WTC11 (cell line): ENCODE results near the gene DUOX1. TPM values are rescaled to one million over a fixed set of nuclear protein-coding genes. Genes with fewer than 3 reads are reported as not detected.

Experiments
- ATAC-seq: fragments of 200-7000 bp; cut with Tn5 transposase; 2 replicates; pipeline ENCODE4 v1.10.0; 2021; ENCODE audit warnings: mild to moderate bottlenecking, moderate library complexity
- CTCF ChIA-PET: fragments of 300-600 bp; sonication (Branson Sonifier 250); formaldehyde crosslinking; loops from one replicate; lab custom pipeline; 2021; ENCODE audit warnings: antibody characterized with exemption; lab: Charles Lee
- POLR2A ChIA-PET: fragments of 350-600 bp; sonication (Branson Sonifier 250); formaldehyde crosslinking; loops from one replicate; lab custom pipeline; 2021; ENCODE audit warnings: antibody characterized with exemption; lab: Charles Lee
- DNase-seq: peaks from one replicate; pipeline ENCODE4 v3.0.0; 2021; ENCODE audit warnings: low spot score
- H3K27ac Mint-ChIP-seq: 2 replicates; pipeline ENCODE4 v1.8.0; 2021; ENCODE audit warnings: mixed read lengths
- H3K27me3 Mint-ChIP-seq: 2 replicates; pipeline ENCODE4 v1.8.0; 2021; ENCODE audit warnings: low read depth, mild to moderate bottlenecking, moderate library complexity, mixed read lengths
- H3K36me3 Mint-ChIP-seq: 2 replicates; pipeline ENCODE4 v1.8.0; 2021; ENCODE audit warnings: mixed read lengths
- H3K4me1 Mint-ChIP-seq: 2 replicates; pipeline ENCODE4 v1.8.0; 2022; ENCODE audit warnings: mixed read lengths
- H3K4me3 Mint-ChIP-seq: 2 replicates; pipeline ENCODE4 v1.8.0; 2021; ENCODE audit warnings: mild to moderate bottlenecking, moderate library complexity, mixed read lengths
- H3K9me3 Mint-ChIP-seq: 2 replicates; pipeline ENCODE4 v1.8.0; 2021; ENCODE audit warnings: mixed read lengths
- AR ChIP-seq: fragments of 250-450 bp; sonication (Bioruptor Pico); IDR thresholded peaks from 2 replicates; pipeline ENCODE4 v1.9.0; 2021; ENCODE audit warnings: mild to moderate bottlenecking
- ATF2 ChIP-seq: sonication (generic); formaldehyde crosslinking; IDR thresholded peaks from 2 replicates; pipeline ENCODE4 v1.8.1; 2022; ENCODE audit warnings: low read depth, missing genetic modification reagents, borderline replicate concordance
- CBFB ChIP-seq: sonication (generic); formaldehyde crosslinking; IDR thresholded peaks from 2 replicates; pipeline ENCODE4 v1.8.1; 2022; ENCODE audit warnings: mild to moderate bottlenecking, low read depth, missing genetic modification reagents
- CREM ChIP-seq: sonication (generic); formaldehyde crosslinking; IDR thresholded peaks from 2 replicates; pipeline ENCODE4 v1.8.1; 2022; ENCODE audit warnings: mild to moderate bottlenecking, missing genetic modification reagents, moderate library complexity
- EMX1 ChIP-seq: fragments of 250-450 bp; sonication (Bioruptor Pico); IDR thresholded peaks from 2 replicates; pipeline ENCODE4 v1.8.0; 2021; ENCODE audit warnings: mild to moderate bottlenecking
- ESRRA ChIP-seq: sonication (generic); formaldehyde crosslinking; IDR thresholded peaks from 2 replicates; pipeline ENCODE4 v1.8.1; 2022; ENCODE audit warnings: mild to moderate bottlenecking, missing genetic modification reagents, borderline replicate concordance
- ETV6 ChIP-seq: sonication (generic); formaldehyde crosslinking; IDR thresholded peaks from 2 replicates; pipeline ENCODE4 v1.8.1; 2022; ENCODE audit warnings: mild to moderate bottlenecking, missing genetic modification reagents
- FOXP4 ChIP-seq: sonication (generic); formaldehyde crosslinking; IDR thresholded peaks from 2 replicates; pipeline ENCODE4 v1.8.0; 2022; ENCODE audit warnings: mild to moderate bottlenecking, missing genetic modification reagents
- NFE2L1 ChIP-seq: sonication (generic); formaldehyde crosslinking; IDR thresholded peaks from 2 replicates; pipeline ENCODE4 v1.8.1; 2023; ENCODE audit warnings: missing genetic modification reagents
- PRDM15 ChIP-seq: sonication (generic); formaldehyde crosslinking; IDR thresholded peaks from 2 replicates; pipeline ENCODE4 v1.8.0; 2022; ENCODE audit warnings: missing genetic modification reagents
- PRRX2 ChIP-seq: fragments of 250-450 bp; sonication (Bioruptor Pico); IDR thresholded peaks from 2 replicates; pipeline ENCODE4 v1.8.0; 2021; ENCODE audit warnings: mild to moderate bottlenecking
- TCF7 ChIP-seq: sonication (generic); formaldehyde crosslinking; IDR thresholded peaks from 2 replicates; pipeline ENCODE4 v1.8.0; 2022; ENCODE audit warnings: mild to moderate bottlenecking, low read depth, missing genetic modification reagents, moderate library complexity
- ZNF138 ChIP-seq: sonication (generic); formaldehyde crosslinking; conservative IDR thresholded peaks from 2 replicates; pipeline ENCODE4 v1.8.1; 2022; ENCODE audit warnings: mild to moderate bottlenecking, moderate library complexity, missing genetic modification reagents
- ZNF416 ChIP-seq: fragments of 250-450 bp; sonication (Bioruptor Pico); IDR thresholded peaks from 2 replicates; pipeline ENCODE4 v1.9.0; 2021; ENCODE audit warnings: mild to moderate bottlenecking, inconsistent platforms
- total RNA-seq: library from RNA; stranded (reverse); gene quantifications from 3 replicates; pipeline ENCODE4 v1.2.3, GENCODE V29; 2021
- TF ChIP-seq, protein P1 (sequence below): sonication (generic); formaldehyde crosslinking; IDR thresholded peaks from 2 replicates; pipeline ENCODE4 v1.8.1; 2023; ENCODE audit warnings: mild to moderate bottlenecking, moderate library complexity, missing genetic modification reagents
- TF ChIP-seq, protein P2 (sequence below): fragments of 200-600 bp; IDR thresholded peaks from 2 replicates; pipeline ENCODE4 v1.8.0; 2022; ENCODE audit warnings: antibody characterized with exemption

The DUOX1 gene
- total RNA-seq, 1 experiment from 2014 or later = 1.3 TPM

DNA sequence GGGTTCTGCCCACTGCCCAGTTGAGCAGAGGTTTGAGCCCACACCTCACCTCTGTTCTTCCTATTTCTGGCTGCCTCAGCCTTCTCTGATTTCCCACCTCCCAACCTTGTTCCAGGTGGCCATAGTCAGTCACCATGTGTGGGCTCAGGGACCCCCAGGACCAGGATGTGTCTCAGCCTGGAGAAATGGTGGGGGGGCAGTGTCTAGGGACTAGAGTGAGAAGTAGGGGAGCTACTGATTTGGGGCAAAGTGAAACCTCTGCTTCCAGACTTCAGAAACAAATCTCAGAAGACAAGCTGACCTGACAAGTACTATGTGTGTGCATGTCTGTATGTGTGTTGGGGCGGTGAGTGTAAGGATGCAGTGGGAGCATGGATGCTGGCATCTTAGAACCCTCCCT, 35.1 kb downstream of the DUOX1 start (continued):
- TF ChIP-seq CREM (CRISPR knock-in tag) = no peak
- no peak for TF ChIP-seq CBFB (CRISPR knock-in tag)
- no peak for TF ChIP-seq ESRRA (CRISPR knock-in tag)
- TF ChIP-seq ZNF138 (CRISPR knock-in tag) = no peak
- TF ChIP-seq TCF7 (CRISPR knock-in tag) = no peak
- TF ChIP-seq ATF2 (CRISPR knock-in tag) = no peak

- ATAC-seq = no peak
- CTCF ChIA-PET = interaction anchor here (1.1 to 5.9 kb wide), 5 partner anchors 15 to 235 kb away, joined by 3 to 156 read pairs (median 34); a partner anchor contains a TSS
- Mint-ChIP-seq H3K4me1 (peaks cover 48% of the 10 kb centered on the region), H3K27ac (no peak overlapping the region), H3K4me3 (peak overlapping the region; percentile 59), H3K36me3 (no peaks in the 10 kb centered on the region), H3K9me3 (no peaks in the 10 kb centered on the region), H3K27me3 (peaks cover 8% of the 10 kb centered on the region)
- TF ChIP-seq ESRRA (CRISPR knock-in tag) = no peak
- DNase-seq = no peak
- POLR2A ChIA-PET = interaction anchor here (0.8 to 0.9 kb wide), 2 partner anchors 37 to 237 kb away, joined by 4 read pairs; a partner anchor contains a TSS
Measured at GRCh38 chr15:45165536-45165935, 35.7 kb downstream of the DUOX1 start.

- DNase-seq (peak; percentile 90), ATAC-seq (peak; percentile 81)
- Mint-ChIP-seq H3K4me3 (peak overlapping the region; percentile 57), H3K36me3 (no peaks in the 10 kb centered on the region), H3K4me1 (peaks cover 54% of the 10 kb centered on the region), H3K27me3 (peaks cover 1% of the 10 kb centered on the region), H3K27ac (no peak overlapping the region), H3K9me3 (no peaks in the 10 kb centered on the region)
- TF ChIP-seq, protein P1, sequence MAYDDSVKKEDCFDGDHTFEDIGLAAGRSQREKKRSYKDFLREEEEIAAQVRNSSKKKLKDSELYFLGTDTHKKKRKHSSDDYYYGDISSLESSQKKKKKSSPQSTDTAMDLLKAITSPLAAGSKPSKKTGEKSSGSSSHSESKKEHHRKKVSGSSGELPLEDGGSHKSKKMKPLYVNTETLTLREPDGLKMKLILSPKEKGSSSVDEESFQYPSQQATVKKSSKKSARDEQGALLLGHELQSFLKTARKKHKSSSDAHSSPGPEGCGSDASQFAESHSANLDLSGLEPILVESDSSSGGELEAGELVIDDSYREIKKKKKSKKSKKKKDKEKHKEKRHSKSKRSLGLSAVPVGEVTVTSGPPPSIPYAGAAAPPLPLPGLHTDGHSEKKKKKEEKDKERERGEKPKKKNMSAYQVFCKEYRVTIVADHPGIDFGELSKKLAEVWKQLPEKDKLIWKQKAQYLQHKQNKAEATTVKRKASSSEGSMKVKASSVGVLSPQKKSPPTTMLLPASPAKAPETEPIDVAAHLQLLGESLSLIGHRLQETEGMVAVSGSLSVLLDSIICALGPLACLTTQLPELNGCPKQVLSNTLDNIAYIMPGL = no peak
- peak; percentile 71; the same call in 1 of the 2 replicates for TF ChIP-seq PRRX2 (CRISPR knock-in tag)
- peak; percentile 69; the same call in 1 of the 2 replicates for TF ChIP-seq FOXP4 (CRISPR knock-in tag)
- TF ChIP-seq, protein P2, sequence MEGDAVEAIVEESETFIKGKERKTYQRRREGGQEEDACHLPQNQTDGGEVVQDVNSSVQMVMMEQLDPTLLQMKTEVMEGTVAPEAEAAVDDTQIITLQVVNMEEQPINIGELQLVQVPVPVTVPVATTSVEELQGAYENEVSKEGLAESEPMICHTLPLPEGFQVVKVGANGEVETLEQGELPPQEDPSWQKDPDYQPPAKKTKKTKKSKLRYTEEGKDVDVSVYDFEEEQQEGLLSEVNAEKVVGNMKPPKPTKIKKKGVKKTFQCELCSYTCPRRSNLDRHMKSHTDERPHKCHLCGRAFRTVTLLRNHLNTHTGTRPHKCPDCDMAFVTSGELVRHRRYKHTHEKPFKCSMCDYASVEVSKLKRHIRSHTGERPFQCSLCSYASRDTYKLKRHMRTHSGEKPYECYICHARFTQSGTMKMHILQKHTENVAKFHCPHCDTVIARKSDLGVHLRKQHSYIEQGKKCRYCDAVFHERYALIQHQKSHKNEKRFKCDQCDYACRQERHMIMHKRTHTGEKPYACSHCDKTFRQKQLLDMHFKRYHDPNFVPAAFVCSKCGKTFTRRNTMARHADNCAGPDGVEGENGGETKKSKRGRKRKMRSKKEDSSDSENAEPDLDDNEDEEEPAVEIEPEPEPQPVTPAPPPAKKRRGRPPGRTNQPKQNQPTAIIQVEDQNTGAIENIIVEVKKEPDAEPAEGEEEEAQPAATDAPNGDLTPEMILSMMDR = peak; percentile 53
- no peak for TF ChIP-seq TCF7 (CRISPR knock-in tag)
- peak; percentile 21; the same call in 1 of the 2 replicates for TF ChIP-seq ETV6
- TF ChIP-seq PRDM15 (CRISPR knock-in tag) = peak; percentile 35; the same call in 1 of the 2 replicates
- 0 out of 2 replicates have a peak, but pooled peaks have one; percentile 70 for TF ChIP-seq EMX1 (CRISPR knock-in tag)
- no peak for TF ChIP-seq NFE2L1 (CRISPR knock-in tag)
- peak; percentile 85 for TF ChIP-seq ZNF416 (CRISPR knock-in tag)
- TF ChIP-seq AR (CRISPR knock-in tag) = 0 out of 2 replicates have a peak, but pooled peaks have one; percentile 56
- CTCF ChIA-PET = interaction anchor here (0.7 to 2.6 kb wide), 20 partner anchors 9 to 235 kb away, joined by 3 to 21 read pairs (median 5); partner anchors contain the start of genes DUOX2 and SHF
- POLR2A ChIA-PET = interaction anchor here (1.3 to 3.6 kb wide), 5 partner anchors 17 to 235 kb away, joined by 4 to 23 read pairs (median 5); partner anchors contain the start of gene SHF
Measured at GRCh38 chr15:45166834-45167630, 37.2 kb downstream of the DUOX1 start.
